ENCODE data around the gene LYPD3.
"Not testable (repeated sequence)": the region's sequence is repeated elsewhere in the genome, so short reads cannot be mapped to it uniquely, and the experiment has no call there.

The LYPD3 gene

DNA sequence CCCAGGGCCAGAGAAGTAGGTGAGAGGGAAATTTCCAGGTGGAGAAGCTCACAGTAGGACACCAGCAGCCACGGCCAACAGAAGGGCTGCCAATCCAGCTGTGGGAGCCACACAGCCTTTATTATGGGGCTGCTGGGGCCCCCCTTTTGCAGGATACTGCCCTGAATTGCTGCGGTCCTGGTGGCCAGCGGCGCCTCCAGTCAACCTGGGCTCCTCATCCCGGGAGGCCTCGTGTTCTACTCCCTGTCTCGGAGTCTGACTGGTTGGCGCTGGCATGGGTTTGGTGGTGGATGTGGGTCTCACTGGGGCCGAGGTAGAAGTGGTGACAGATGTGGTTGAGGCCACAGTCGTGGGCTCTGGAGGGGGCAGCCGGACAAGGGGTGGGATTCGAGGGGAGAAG lies 4.1 kb downstream of the LYPD3 start:
- DNase-seq (ENCODE audit: low spot score) = no peak

DNA sequence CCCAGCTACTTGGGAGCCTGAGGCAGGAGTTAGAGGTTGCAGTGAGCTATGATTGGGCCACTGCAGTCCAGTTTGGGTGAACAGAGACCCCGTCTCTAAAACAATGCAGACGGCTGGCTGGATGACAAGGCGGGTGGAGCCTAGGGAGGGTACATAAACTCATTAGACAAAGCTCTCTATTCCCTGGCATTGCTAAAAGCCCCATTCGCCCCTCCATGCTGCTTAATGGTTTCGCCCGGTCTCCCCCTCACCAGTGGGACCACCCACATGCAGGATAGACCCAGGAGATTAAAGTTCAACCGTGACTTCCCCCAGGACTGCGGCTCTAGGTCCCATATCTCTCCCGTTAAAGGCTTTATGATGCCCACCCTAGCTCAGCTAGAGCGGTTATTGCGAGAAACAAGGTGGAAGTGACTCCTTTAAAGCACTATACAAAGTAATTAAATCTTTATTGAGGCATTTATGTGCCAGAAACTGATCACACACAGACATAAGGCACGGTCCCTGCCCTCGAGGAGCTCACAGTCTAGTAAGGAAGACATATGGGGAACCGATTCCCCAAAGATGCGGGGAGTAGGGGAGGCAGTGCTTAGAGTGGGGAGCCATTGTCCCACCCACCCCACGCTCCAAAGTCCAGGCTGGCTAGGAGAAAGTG lies 4.9 kb downstream of the LYPD3 start:
- DNase-seq (ENCODE audit: low spot score) = no peak

DNA sequence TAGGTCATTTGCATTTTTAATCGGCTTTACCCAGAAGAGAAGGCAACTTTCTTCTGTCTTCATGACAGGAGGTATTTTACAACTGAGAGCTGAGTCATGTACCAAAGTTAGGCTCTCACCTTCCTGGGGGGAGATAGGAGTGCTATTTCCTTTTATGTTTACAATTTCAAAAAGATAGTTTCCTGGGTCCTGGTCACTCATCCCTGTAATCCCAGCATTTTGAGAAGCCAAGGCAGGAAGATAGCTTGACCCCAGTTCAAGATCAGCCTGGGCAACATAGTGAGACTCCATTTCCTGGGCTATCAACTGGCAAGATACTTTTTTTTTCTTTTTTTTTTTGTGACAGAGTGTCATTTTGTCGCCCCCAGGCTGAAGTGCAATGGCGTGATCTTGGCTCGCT lies 7.6 kb downstream of the LYPD3 start:
- no peak for DNase-seq (ENCODE audit: low spot score)

DNA sequence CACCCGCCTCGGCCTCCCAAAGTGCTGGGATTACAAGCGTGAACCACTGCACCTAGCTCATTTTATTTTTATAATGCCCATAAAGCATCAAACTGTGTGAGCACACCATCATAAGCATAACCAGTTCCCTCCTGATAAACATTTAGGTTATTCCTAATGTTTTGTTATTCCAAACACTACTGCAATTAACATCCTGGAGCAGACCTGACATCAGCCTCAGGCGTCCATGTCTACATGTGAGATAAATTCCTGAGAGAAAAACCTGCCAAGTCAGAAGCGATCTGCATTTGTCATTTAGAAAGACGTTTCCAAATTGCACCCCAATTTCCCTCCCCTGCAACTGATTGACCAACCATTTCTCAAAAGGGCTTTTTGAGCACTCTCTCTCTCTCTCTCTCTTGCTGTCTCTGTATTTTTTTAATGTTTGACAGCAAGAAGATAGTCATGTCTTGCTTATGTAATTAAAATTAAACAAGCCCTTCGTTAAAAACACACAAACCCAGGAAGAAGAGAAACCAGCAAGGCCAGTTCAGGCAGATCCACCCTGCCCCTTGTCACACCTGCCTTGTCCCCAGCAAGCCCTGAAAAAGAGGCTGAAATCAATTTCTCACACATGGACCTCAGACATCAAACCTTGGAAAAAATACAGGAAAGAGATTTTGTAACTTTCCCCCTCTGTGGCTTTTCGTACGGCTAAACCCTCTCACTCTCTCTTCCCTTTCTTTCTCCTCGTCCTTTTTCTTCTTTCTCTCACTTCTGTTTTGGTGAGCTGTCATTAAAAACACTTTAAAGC lies 9.9 kb downstream of the LYPD3 start:
- DNase-seq (ENCODE audit: low spot score) = no peak

DNA sequence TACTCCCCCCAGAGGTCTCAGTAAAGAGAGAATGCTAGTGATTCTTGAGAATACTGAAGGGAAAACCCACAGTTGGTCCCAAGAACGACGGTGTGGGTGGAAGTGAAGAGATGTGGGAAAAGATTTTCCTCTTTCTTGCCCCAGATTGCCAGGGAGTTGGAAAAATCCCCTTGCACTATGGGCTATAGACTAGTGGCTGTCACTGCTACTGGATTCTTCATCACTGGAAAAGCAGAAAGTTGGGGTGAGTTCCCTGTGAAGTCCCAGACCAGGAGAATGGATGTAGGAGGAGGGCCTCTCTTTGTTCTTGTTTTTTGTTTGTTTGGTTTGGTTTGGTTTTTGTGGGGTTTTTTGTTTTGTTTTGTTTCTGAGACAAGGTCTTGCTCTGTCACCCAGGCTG lies 11.4 kb downstream of the LYPD3 start:
- DNase-seq (ENCODE audit: low spot score) = no peak

DNA sequence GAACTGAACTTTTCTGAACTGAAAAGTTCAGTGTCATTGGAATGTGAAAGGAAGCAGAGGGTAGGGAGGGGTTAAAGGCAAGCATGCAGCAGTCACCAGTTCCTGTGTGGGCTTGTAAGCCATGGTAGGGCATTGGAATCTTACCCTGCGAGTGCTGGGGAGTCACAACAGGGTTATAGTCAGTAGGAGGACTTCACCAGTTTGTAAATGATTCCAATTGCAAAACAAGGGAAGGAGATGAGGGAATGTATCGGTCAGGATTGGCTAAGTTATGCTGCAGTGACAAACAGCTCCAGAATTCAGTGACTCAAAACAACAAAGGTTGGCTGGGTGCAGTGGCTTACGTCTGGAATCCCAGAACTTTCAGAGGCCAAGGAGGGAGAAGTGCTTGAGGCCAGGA lies 12.8 kb downstream of the LYPD3 start:
- no peak for DNase-seq (ENCODE audit: low spot score)

DNA sequence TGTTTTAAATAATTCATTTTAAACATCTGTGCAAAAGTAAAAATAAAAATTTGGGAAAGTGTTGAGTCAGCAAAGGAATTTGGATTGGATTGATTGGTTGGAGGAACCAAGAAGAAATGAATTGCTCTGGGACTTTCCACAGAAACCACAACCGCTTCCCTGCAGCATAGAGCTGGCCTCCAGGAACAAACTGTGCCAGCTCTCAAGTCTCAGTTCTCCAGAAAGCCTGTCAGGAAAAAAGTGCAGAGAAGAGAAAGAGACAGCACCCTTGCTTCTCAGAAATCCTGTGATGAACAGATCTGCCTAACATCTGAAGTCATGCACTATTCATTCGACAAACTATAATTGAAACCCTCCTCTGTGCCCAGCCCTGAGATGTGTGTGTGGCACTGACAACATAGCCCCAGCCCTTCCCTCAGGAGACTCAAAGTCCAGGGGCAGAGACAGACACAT lies 14.8 kb downstream of the LYPD3 start:
- no peak for DNase-seq (ENCODE audit: low spot score)

DNA sequence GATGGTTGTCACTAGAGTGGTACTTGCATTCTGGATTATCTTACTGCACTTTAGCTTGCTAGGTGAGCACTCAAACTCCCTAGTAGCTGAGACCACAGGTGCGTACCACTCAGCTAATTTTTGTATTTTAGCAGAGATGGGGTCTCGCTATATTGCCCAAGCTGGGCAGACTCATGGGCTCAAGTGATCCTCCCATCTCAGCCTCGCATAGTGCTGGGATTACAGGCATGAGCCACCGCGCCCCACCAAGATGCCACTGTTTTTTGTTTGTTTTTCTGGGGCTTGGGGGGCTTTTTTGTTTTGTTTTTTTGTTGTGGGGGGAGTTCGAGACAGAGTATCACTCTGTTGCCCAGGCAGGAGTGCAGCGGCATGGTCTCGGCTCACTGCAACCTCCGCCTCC lies 17.8 kb downstream of the LYPD3 start:
- DNase-seq (ENCODE audit: low spot score) = no peak

DNA sequence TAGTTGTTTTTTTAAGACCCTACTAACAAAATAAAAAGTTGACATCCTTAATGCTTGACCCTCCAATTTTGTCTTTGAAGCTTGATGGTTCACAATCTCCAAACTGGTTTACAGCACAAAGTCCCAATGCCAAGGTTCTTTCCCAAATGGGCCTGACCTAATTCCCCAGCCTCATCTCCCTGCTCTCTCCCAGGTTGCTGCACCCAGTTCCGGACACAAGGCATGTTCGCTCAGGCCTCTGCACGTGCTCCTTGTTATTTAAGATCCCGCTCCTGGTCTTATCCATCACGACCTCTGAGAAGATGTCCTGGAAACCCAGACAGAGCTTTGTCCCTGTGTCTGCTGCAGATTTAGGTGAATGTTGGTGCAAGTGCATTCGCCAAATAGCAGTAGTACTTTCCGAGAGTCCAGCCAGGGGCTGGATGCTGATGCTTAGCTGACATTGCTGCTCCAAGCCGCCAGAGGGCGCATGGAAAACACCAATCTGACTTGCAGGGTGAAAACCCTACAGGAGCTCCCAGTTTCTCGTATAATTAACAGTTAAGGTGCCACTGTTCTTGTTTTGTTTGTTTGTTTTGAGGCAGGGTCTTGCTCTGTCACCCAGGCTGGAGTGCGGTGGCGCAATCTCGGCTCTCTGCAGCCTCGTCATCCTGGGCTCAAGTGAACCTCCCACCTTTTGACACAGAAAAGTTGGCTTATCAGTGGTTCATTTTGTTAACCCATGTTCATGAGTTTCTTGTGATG lies 18.5 kb downstream of the LYPD3 start:
- DNase-seq (ENCODE audit: low spot score) = peak; percentile 67

DNA sequence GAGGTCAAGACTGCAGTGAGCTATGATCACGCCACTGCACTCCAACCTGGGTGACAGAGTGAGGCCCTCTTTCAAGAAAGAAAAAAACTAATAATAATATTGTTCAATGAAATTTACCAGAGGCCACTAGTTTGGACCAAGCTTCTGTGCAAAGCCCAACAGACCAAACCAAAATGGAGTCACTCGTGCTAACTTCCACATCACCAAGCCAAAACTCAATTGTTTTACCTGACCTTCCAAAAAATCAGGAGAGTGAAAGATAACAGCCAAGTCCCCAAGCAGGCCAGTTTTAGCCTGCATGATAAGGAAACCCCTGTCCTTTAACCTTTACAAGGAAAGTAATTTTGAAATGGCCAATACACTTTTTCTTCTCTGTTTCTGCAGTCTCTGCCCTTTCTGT lies 20.0 kb downstream of the LYPD3 start:
- DNase-seq (ENCODE audit: low spot score) = no peak

DNA sequence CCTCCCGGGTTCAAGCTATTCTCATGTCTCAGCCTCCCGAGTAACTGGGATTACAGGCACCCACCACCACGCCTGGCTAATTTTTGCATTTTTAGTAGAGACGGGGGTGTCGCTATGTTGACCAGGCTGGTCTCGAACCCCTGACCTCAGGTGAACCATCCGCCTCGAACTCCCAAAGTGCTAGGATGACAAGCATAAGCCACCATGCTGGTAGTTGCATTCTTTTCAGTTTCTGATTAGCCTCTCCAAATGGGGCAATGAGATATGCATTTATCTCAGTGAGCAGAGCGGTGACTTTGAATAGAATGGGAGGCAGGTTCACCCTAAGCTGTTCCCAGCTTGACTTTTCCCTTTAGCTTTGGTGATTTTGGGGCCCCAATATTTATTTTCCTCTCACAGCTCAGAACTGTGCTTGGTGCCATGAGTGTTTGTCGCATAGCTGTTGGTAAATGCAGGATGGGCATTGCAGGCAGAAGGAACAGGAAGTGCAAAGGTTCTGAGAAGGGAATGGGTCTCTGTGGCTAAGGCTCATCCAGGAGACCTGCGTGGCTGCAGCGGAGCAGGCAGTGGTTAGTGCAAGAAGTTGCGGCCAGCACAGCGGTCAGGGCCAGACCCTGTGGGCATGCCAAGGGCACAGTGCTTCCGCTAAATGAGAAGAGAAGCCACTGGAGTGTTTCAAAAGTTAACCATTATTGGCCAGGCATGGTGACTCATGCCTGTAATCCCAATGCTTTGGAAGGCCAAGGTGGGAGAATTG lies 20.7 kb downstream of the LYPD3 start:
- no peak for DNase-seq (ENCODE audit: low spot score)

DNA sequence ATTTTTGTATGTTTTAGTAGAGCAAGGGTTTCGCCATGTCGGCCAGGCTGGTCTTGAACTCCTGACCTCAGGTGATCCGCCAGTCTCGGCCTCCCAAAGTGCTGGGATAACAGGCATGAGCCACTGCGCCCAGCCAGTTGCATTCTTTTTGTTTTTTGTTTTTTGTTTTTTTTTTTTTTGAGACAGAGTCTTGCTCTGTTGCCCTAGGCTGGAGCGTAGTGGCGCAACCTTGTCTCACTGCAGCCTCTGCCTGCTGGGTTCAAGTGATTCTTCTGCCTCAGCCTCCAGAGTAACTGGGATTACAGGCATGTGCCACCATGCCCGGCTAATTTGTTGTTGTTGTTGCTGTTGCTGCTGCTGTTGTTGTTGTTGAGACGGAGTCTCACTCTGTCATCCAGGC lies 21.3 kb downstream of the LYPD3 start:
- DNase-seq (ENCODE audit: low spot score) = not testable (repeated sequence)

DNA sequence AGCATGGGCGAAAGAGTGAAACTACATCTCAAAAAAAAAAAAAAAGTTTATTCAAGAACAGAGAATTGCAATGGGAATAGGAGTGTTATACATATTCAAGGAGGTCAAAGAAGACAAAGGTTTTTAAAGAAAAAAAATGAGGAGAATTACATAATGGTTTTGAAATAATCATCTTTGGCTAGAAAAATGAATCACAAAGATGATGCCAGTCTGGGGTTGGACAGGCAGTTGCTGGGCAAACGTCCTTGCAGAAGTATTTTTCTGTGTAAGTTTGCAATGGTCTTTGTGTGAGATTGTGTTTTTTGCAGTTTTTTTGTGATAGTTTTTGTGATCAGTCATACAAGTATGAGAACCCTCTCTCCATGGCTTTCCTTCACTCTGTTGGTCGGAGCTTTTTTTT lies 23.7 kb downstream of the LYPD3 start:
- no peak for DNase-seq (ENCODE audit: low spot score)

DNA sequence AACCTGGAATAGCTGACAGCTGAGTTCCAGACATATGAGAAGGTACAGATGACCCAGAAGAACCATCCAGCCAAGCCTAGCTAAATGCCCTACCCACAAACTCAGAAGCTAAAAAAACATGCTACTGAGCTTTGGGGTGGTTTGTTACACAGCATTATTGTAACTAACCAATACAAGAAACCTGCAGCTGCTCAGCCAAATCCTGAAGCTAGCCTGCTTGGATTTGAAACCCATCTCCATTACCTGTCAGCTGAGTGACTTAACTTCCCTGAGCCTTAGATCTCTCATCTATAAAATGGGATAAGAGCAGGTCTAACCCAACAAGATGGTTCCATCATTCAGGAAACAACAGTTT lies 25.7 kb downstream of the LYPD3 start:
- DNase-seq (ENCODE audit: low spot score) = no peak

DNA sequence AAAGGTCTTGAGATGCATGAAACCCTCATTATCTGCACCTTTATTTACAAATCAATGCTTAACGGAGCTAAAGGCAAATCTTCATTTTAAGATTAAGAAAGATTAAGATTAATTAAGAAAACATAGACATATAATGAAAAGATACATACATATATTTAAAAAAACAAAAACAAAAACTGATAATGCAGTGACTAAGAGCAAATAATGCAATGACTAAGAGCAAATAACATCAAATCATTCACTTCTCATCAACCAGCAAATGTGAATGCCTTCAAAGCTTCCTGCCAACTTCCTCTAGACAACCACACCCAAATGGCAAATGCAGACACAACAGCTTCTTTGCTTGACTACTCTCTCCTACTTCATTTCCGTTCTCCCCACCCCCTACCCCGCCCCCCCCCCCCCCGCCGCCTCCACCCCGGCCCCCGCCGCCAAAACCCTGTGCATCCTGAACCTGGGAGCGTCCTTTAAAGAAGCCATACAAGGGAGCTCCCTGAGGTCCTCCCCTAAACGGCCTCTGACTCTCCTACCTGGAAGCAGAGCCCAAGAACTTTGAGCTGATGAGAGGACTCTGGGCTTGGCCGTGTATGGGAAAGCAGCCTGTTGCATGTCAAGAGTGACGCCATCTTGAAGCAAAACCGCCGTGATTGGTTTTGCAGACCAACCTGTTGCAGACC lies 26.2 kb downstream of the LYPD3 start:
- DNase-seq (ENCODE audit: low spot score) = peak; percentile 27

DNA sequence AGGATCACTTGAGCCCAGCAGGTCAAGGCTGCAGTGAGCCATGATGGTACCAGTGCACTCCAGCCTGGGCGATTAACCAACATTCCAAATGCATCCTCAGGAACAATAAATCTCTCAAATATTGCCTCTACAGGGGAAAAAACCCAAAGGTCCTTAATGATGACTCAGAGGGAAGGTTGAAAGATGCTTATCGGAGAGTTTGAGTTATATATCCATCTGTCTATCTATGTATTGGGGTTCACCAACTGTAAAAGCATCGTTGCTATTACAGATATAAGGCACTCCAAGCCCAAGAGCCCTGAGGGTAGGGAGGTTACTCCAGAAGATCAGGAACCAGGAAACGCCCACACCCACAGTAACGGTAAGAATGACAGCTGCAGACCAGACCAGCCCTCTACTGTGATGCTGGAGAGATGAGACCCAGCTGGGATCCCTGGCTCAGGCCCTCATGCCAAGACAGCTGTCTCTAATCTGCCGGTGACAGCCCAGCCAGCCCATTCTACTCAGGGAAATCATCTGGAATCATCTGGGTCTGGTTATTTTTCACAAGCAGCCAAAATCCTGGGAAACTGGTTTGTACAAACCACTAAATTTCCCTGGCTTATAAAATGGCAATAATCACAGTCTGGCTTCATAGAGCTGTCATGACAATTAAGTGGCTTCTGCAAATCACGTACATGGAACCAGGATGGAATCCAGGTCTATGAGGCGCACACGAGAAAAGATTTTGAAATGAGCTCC lies 26.9 kb downstream of the LYPD3 start:
- no peak for DNase-seq (ENCODE audit: low spot score)

DNA sequence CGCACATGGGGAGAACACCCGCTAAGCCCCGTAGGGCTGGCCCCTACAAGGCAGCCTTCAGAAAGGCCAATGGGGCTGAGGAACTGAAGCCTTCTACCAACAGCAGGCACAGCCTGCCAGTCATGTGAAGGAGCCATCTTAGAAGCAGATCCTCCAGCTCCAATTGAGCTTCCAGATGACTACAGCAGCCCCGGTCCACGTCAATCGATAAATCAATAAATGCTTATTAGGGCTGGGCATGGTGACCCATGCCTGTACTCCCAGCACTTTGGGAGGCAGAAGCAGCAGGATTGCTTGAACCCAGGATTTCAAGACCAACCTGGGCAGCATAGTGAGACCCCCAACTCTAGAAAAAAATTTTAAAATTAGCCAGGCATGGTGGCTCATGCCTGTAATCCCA lies 27.7 kb downstream of the LYPD3 start:
- DNase-seq (ENCODE audit: low spot score) = no peak

DNA sequence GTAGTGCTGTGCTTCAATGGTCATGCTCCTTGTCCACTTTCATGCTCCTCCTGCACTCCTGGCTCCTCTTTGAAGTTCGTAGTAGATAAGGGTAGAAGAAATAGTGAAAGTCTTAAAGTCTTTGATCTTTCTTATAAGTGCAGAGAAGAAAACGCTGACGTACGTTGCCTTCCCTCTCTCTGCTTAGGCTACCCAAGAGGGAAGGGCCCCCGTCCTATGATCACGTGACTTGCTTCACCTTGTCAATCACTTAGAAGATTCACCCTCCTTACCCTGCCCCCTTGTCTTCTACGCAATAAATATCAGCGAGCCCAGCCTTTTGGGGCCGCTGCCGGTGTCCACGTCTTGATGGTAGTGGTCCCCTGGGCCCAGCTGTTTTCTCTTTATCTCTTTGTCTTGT lies 28.1 kb downstream of the LYPD3 start:
- DNase-seq (ENCODE audit: low spot score) = not testable (repeated sequence)

DNA sequence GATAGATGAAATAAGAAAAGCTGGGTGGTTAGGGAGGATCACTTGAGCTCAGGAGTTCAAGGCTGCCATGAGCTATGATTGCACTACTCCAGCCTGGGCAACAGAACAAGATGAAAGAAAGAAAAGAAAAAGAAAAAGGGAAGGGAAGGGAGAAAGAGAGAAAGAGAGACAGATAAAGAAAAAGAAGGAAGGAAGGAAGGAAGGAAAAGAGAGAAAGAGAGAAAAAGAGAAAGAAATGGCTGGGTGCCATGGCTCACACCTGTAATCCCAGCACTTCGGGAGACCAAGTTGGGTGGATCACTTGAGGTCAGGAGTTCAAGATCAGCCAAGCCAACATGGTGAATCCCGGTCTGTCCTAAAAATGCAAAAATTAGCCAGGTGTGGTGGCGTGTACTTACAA lies 29.6 kb downstream of the LYPD3 start:
- no peak for DNase-seq (ENCODE audit: low spot score)

DNA sequence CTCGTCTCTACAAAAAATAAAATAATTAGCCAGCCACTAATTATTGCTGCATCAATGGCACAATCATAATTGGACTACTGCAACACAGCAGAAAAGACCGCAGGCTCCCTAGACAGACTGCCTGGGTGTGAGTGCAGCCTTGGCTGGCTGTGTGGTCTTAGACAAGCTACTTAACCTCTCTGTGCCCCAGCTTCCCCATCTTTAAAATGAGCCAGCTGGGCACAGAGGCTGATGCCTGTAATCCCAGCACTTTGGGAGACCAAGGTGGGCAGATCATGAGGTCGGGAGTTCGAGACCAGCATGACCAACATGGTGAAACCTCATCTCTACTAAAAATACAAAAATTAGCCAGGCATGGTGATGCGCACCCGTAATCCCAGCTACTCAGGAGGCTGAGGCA lies 31.7 kb downstream of the LYPD3 start:
- no peak for DNase-seq (ENCODE audit: low spot score)

DNA sequence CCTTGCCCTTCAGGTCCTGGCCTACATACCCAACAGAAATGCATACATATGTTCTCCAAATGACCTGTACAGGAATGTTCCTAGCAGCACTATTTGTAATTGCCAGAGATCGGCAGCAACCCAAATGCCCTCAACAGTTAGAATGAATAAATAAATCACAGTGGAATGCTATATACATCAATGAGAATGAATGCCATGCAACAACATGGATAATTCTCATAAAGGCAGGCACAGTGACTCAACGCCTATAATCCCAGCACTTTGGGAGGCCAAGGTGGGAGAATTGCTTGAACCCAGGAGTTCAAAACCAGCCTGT lies 32.1 kb downstream of the LYPD3 start:
- no peak for DNase-seq (ENCODE audit: low spot score)

All from COLO829 (cell line).